ENCODE measurements around the gene TP63. TPM values are rescaled to one million over a fixed set of nuclear protein-coding genes. Genes with fewer than 3 reads are reported as not detected.
A peak's percentile ranks its signal among the peaks of the same experiment; 100 is the strongest.

The TP63 gene
- polyA plus RNA-seq, 3 donors, result not detected

DNA sequence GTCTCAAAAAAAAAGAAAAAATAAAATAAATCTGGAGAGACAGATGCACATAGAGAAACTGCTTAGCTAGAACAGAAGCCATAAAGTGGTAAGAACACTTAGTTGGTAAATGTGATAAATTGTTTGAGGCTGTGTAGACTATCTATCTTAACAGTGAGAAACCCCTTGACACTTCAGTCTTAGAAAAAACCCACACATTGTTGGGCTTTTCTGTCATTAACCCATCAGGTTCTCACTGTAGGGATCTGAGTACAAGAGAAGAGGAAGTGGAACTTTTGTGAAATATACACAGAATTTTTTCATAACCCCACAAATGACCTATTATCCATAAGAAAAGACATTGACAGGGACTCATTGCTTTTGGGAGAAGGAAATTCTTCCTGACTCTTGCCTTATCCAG, 24.4 kb downstream of the TP63 start:
- no peaks in the 10 kb centered on the region for H4K20me1 ChIP-seq (ENCODE audit: insufficient read depth, low read length)
- H3K36me3 ChIP-seq (replicated peaks in 1 of 2; ENCODE audit: control insufficient read depth in 1 of 2, insufficient read depth in 2 of 2, low read length in 2 of 2), result no peaks in the 10 kb centered on the region
- Mint-ChIP-seq H3K9me3 (peaks cover 0 to 13% (median under 1%) of the 10 kb centered on the region in 7 donors), H3K27me3 (ENCODE audit: low read depth in 3 of 3) (no peaks in the 10 kb centered on the region), H3K27ac (no peak overlapping the region), H3K4me1 (peaks cover 3% of the 10 kb centered on the region), H3K4me3 (no peak overlapping the region), H3K36me3 (no peaks in the 10 kb centered on the region)
- H2AFZ ChIP-seq (ENCODE audit: insufficient read depth, low read depth, low read length, poor library complexity, severe bottlenecking), result no peak overlapping the region
- peaks cover 0 to 6% of the 10 kb centered on the region in 2 donors for H3K9me3 ChIP-seq (replicated peaks in 1 of 2; ENCODE audit: control insufficient read depth in 1 of 2, insufficient read depth in 1 of 2, low read length in 2 of 2)
- peaks cover 0 to 8% of the 10 kb centered on the region in 2 donors for H3K4me1 ChIP-seq (ENCODE audit: control insufficient read depth in 1 of 2, insufficient read depth in 2 of 2, low read length in 2 of 2)
- no peak overlapping the region for H3K9ac ChIP-seq (ENCODE audit: insufficient read depth, low read length, poor library complexity, severe bottlenecking)
- H3K4me2 ChIP-seq (replicated peaks; ENCODE audit: extremely low read depth, low read length, poor library complexity, severe bottlenecking), result no peak overlapping the region
- H3K27ac ChIP-seq (ENCODE audit: low read depth in 1 of 2, low read length in 2 of 2), result no peak overlapping the region
- H3K4me3 ChIP-seq (replicated peaks in 1 of 3; ENCODE audit: low read depth in 2 of 3, low read length in 3 of 3), result no peak overlapping the region
- peak in 1 of 3 donors; percentile 2 for DNase-seq
- intact Hi-C loops (cut with micrococcal nuclease), result no loop called here
- H3K27me3 ChIP-seq (ENCODE audit: control insufficient read depth in 2 of 2, insufficient read depth in 2 of 2, low read length in 2 of 2), result no peaks in the 10 kb centered on the region
- TF ChIP-seq, protein P1, sequence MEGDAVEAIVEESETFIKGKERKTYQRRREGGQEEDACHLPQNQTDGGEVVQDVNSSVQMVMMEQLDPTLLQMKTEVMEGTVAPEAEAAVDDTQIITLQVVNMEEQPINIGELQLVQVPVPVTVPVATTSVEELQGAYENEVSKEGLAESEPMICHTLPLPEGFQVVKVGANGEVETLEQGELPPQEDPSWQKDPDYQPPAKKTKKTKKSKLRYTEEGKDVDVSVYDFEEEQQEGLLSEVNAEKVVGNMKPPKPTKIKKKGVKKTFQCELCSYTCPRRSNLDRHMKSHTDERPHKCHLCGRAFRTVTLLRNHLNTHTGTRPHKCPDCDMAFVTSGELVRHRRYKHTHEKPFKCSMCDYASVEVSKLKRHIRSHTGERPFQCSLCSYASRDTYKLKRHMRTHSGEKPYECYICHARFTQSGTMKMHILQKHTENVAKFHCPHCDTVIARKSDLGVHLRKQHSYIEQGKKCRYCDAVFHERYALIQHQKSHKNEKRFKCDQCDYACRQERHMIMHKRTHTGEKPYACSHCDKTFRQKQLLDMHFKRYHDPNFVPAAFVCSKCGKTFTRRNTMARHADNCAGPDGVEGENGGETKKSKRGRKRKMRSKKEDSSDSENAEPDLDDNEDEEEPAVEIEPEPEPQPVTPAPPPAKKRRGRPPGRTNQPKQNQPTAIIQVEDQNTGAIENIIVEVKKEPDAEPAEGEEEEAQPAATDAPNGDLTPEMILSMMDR (IDR thresholded peaks at IDR 0.05), result no peak
- no peaks in the 10 kb centered on the region for H3K79me2 ChIP-seq (ENCODE audit: insufficient read depth, low read length)

DNA sequence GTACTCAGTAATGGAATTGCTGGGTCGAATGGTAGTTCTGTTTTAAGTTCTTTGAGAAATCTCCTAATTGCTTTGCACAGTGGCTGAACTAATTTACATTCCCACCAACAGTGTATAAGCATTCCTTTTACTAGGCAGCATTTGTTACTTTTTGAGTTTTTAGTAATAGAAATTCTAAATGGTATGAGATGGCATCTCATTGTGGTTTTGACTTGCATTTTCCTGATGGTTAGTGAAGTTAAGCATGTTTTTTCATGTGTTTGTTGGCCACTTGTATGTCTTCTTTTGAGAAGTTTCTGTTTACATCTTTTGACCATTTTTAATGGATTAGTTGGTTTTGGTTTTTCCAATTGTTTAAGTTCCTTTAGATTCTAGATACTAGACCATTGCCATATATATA, 28.4 kb downstream of the TP63 start:
- no CpG with 5 or more reads among the region's 1 CpG for WGBS (ENCODE audit: insufficient coverage)
- Histone ChIP-seq H3K4me3 (replicated peaks in 1 of 3; ENCODE audit: low read depth in 2 of 3, low read length in 3 of 3) (no peak overlapping the region), H3K27ac (ENCODE audit: low read depth in 1 of 2, low read length in 2 of 2) (no peak overlapping the region), H3K4me2 (replicated peaks; ENCODE audit: extremely low read depth, low read length, poor library complexity, severe bottlenecking) (no peak overlapping the region), H3K4me1 (ENCODE audit: control insufficient read depth in 1 of 2, insufficient read depth in 2 of 2, low read length in 2 of 2) (peaks cover 0 to 8% of the 10 kb centered on the region in 2 donors), H3K9ac (ENCODE audit: insufficient read depth, low read length, poor library complexity, severe bottlenecking) (no peak overlapping the region), H4K20me1 (ENCODE audit: insufficient read depth, low read length) (no peaks in the 10 kb centered on the region), H3K36me3 (replicated peaks in 1 of 2; ENCODE audit: control insufficient read depth in 1 of 2, insufficient read depth in 2 of 2, low read length in 2 of 2) (no peaks in the 10 kb centered on the region), H3K79me2 (ENCODE audit: insufficient read depth, low read length) (no peaks in the 10 kb centered on the region), H3K27me3 (ENCODE audit: control insufficient read depth in 2 of 2, insufficient read depth in 2 of 2, low read length in 2 of 2) (no peaks in the 10 kb centered on the region), H3K9me3 (replicated peaks in 1 of 2; ENCODE audit: control insufficient read depth in 1 of 2, insufficient read depth in 1 of 2, low read length in 2 of 2) (no peaks in the 10 kb centered on the region), H2AFZ (ENCODE audit: insufficient read depth, low read depth, low read length, poor library complexity, severe bottlenecking) (no peak overlapping the region)
- H3K36me3 Mint-ChIP-seq, result no peaks in the 10 kb centered on the region
- H3K4me1 Mint-ChIP-seq, result peaks cover 8% of the 10 kb centered on the region
- peaks cover 0 to 6% (median 0%) of the 10 kb centered on the region in 7 donors for H3K9me3 Mint-ChIP-seq
- peaks cover 0 to 3% (median 0%) of the 10 kb centered on the region in 3 donors for H3K27me3 Mint-ChIP-seq (ENCODE audit: low read depth in 3 of 3)
- H3K4me3 Mint-ChIP-seq, result no peak overlapping the region
- TF ChIP-seq, protein P1 (IDR thresholded peaks at IDR 0.05), result no peak
- H3K27ac Mint-ChIP-seq, result no peak overlapping the region
- no peak for DNase-seq
- intact Hi-C loops (cut with micrococcal nuclease), result no loop called here

All from CD14-positive monocyte (primary cell).